Right lobe of liver (tissue), 4 donors: Measurements from ENCODE around the gene PTCH1.

Experiments used
- POLR2A ChIP-seq: fragments of 450-650 bp; IDR thresholded peaks from one replicate; pipeline ENCODE4 v1.6.1; 2017; ENCODE audit warnings: antibody characterized with exemption, mild to moderate bottlenecking
- TF ChIP-seq, protein P1 (sequence below), 4 donors: fragments of 200-600 bp in 3 of 4; fragments of 450-650 bp in 1 of 4; IDR thresholded peaks; one replicate each; pipeline versions ENCODE4 v1.5.1 to v1.8.0; 2016 to 2022; ENCODE audit warnings: antibody characterized with exemption in 4 of 4, mild to moderate bottlenecking in 2 of 4
- donor health status: DM: no; HTN: no; CAD: no.
- donor health status: DM: no; HTN: no; CAD: no.
- donor health status: DM: no; HTN: yes; CAD: no.

DNA sequence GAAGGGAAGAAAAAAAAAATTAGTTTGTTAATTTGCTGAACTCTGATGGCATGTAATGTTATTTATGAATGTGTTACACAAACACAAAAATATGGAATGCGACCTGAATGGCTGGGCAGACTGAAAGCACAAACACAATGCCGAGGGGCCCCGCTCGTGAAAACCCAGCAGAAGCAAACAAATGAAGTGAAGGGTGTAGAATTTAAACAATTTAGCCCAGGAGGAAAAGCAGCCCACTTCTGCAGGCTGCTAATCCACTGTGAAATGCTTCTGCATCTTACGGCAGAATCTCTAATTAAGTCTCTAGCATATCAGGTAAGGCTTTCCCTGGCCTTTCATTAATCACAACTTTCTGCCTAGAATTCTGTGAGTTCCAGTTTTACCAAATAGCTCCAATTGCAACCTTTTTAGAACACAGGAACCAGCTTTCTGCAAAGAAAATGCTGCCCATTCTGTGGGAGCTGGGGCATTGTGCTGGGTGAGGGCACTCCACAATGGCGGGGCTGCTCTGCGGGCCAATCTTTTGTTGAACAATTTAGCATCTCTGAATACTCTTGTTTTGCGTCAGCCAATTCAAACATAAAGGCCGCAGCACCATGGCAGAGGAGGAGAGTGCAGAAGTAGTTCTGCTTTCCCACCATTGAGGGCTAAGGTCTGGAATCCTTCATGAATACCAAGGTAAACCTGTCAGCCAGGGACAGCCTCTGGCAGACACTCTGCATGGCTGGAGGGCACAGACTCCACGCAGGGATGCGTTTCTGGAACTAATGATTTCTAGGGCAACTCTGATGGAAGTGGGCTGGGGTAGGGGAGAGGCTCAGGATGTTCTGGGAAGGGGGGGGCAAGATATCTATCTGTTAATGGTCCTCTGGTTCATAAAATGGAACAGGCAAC is 66.4 kb downstream of the PTCH1 start:
- TF ChIP-seq POLR2A = no peak
- TF ChIP-seq, protein P1, sequence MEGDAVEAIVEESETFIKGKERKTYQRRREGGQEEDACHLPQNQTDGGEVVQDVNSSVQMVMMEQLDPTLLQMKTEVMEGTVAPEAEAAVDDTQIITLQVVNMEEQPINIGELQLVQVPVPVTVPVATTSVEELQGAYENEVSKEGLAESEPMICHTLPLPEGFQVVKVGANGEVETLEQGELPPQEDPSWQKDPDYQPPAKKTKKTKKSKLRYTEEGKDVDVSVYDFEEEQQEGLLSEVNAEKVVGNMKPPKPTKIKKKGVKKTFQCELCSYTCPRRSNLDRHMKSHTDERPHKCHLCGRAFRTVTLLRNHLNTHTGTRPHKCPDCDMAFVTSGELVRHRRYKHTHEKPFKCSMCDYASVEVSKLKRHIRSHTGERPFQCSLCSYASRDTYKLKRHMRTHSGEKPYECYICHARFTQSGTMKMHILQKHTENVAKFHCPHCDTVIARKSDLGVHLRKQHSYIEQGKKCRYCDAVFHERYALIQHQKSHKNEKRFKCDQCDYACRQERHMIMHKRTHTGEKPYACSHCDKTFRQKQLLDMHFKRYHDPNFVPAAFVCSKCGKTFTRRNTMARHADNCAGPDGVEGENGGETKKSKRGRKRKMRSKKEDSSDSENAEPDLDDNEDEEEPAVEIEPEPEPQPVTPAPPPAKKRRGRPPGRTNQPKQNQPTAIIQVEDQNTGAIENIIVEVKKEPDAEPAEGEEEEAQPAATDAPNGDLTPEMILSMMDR (IDR thresholded peaks at IDR 0.05) = no peak
